Measurements from ENCODE around the gene HSPA12A. TPM values are rescaled to one million over a fixed set of nuclear protein-coding genes. Genes with fewer than 3 reads are reported as not detected.

The HSPA12A gene
- total RNA-seq, 1 experiment from 2014 or later: 1.4 TPM

- BruUV-seq (replicated peaks): no TSS peak
- H3K9me3 ChIP-seq (ENCODE audit: low read depth, low read length, poor library complexity, severe bottlenecking): no peaks in the 10 kb centered on the region
- H3K27ac ChIP-seq (ENCODE audit: low read depth, low read length, poor library complexity, severe bottlenecking): no peak overlapping the region
- H3K36me3 ChIP-seq (ENCODE audit: insufficient read depth, low read length, poor library complexity, severe bottlenecking): no peaks in the 10 kb centered on the region
- H3K4me3 ChIP-seq (ENCODE audit: low read depth, low read length, poor library complexity, severe bottlenecking): no peak overlapping the region
- peaks cover 6% of the 10 kb centered on the region for H3K27me3 ChIP-seq (replicated peaks; ENCODE audit: insufficient read depth, low read depth, low read length, poor library complexity)
- ChIA-PET CTCF (interaction anchor here (0.6 kb wide), 1 partner anchor 14 kb away, joined by 7 read pairs; no protein-coding TSS in a partner anchor), POLR2A (ENCODE audit: low non-redundant PET) (no interaction called here)
- no peaks in the 10 kb centered on the region for H3K4me1 ChIP-seq (ENCODE audit: insufficient read depth, low read length, poor library complexity, severe bottlenecking)
- no peak for TF ChIP-seq EZH2 (IDR thresholded peaks at IDR 0.05; ENCODE audit: borderline replicate concordance, low read depth, low read length, poor library complexity, severe bottlenecking)
- no peak for TF ChIP-seq CTCF (conservative IDR thresholded peaks at IDR 0.05; ENCODE audit: low read depth, low read length)
- intact Hi-C loops (cut with micrococcal nuclease; ENCODE audit: unreplicated experiment): no loop called here
- no peak for DNase-seq (ENCODE audit: low spot score)
These were observed 108.0 kb downstream of the HSPA12A start for GRCh38 chr10:116634126-116634975.

GRCh38 chr10:116633216-116633600 is 109.2 kb downstream of the HSPA12A start:
- DNase-seq (ENCODE audit: low spot score): no peak
- Histone ChIP-seq H3K4me3 (ENCODE audit: low read depth, low read length, poor library complexity, severe bottlenecking) (no peak overlapping the region), H3K36me3 (ENCODE audit: insufficient read depth, low read length, poor library complexity, severe bottlenecking) (no peaks in the 10 kb centered on the region), H3K27me3 (replicated peaks; ENCODE audit: insufficient read depth, low read depth, low read length, poor library complexity) (peaks cover 13% of the 10 kb centered on the region), H3K27ac (ENCODE audit: low read depth, low read length, poor library complexity, severe bottlenecking) (no peak overlapping the region), H3K4me1 (ENCODE audit: insufficient read depth, low read length, poor library complexity, severe bottlenecking) (no peaks in the 10 kb centered on the region), H3K9me3 (ENCODE audit: low read depth, low read length, poor library complexity, severe bottlenecking) (no peaks in the 10 kb centered on the region)
- ChIA-PET CTCF (no interaction called here), POLR2A (ENCODE audit: low non-redundant PET) (no interaction called here)
- BruUV-seq (replicated peaks): no TSS peak
- intact Hi-C loops (cut with micrococcal nuclease; ENCODE audit: unreplicated experiment): no loop called here
- no peak for TF ChIP-seq CTCF (conservative IDR thresholded peaks at IDR 0.05; ENCODE audit: low read depth, low read length)
- no peak for TF ChIP-seq EZH2 (IDR thresholded peaks at IDR 0.05; ENCODE audit: borderline replicate concordance, low read depth, low read length, poor library complexity, severe bottlenecking)

DNA sequence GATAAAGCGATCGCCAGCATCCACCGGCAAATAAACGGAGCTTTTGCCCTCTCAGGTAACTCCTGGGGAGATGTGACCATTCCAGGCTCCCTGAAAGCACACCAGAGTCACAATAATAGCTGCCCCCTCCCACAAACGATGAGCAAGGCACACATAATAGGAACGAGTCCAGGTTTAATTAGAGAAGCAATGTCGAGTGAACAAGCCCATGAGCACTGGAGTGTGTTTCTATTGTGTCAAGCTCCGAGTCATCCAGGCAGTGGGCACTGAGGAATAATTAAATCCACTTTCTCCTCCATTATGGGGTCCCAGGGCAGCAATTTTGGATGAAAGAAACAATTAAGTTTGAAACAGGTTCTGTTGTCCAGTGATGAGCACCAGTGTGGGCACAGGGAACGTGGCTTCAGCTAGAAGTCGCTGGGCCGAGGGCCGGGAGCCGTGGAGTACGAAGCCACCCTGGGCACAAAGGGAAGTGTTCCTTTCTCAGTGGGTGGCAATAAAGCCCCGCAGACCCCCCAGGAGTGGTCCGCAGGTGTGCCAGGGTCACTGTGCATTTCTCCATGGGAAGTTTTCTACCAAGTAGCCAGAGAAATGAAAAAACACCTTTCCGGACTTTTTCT is 109.7 kb downstream of the HSPA12A start:
- no peaks in the 10 kb centered on the region for H3K36me3 ChIP-seq (ENCODE audit: insufficient read depth, low read length, poor library complexity, severe bottlenecking)

More for the DNA sequence above, 109.7 kb downstream of the HSPA12A start:
- Histone ChIP-seq H3K4me1 (ENCODE audit: insufficient read depth, low read length, poor library complexity, severe bottlenecking) (no peaks in the 10 kb centered on the region), H3K9me3 (ENCODE audit: low read depth, low read length, poor library complexity, severe bottlenecking) (no peaks in the 10 kb centered on the region), H3K27me3 (replicated peaks; ENCODE audit: insufficient read depth, low read depth, low read length, poor library complexity) (peaks cover 14% of the 10 kb centered on the region), H3K27ac (ENCODE audit: low read depth, low read length, poor library complexity, severe bottlenecking) (no peak overlapping the region), H3K4me3 (ENCODE audit: low read depth, low read length, poor library complexity, severe bottlenecking) (no peak overlapping the region)
- CTCF ChIA-PET: no interaction called here
- POLR2A ChIA-PET (ENCODE audit: low non-redundant PET): no interaction called here
- TF ChIP-seq CTCF (conservative IDR thresholded peaks at IDR 0.05; ENCODE audit: low read depth, low read length): no peak
- DNase-seq (ENCODE audit: low spot score): no peak
- intact Hi-C loops (cut with micrococcal nuclease; ENCODE audit: unreplicated experiment): no loop called here
- no TSS peak for BruUV-seq (replicated peaks)

All from A673 (cell line).